HG02571 (cell line): ENCODE measurements around the gene LLGL2.

Experiments used
- ATAC-seq: cut with Tn5 transposase; IDR thresholded peaks from one replicate; pipeline ENCODE4 v1.9.1; 2021; ENCODE audit warnings: mild to moderate bottlenecking, moderate library complexity; ENCODE audit not compliant: unreplicated experiment

Gene LLGL2

GRCh38 chr17:75506134-75506533, 19.4 kb upstream of the LLGL2 start:
- no peak for ATAC-seq

- no peak for ATAC-seq
Observed at GRCh38 chr17:75506888-75507287, 18.6 kb upstream of the LLGL2 start.

GRCh38 chr17:75507733-75508719, 17.5 kb upstream of the LLGL2 start:
- ATAC-seq: no peak

DNA sequence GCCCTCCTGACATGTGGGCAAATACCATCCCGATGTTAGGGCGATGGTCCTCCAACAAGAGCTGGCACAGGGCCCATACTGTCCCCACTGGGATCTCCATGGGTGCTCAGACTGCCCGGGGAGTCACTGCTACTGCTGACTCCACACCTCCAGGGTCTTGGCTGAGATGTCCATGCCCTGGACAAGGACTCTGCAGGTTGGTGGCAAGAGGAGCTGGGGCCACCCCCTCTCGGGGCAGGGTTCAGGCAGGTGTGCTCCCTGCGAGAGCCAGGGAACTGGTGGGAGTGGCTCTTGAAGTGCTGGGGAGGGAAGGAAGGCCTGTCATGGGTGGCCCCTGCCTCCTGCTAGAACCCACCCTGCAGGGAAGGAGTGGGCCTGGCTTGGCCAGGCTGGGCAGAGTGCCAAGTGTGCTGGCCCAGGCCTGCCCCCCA, 16.6 kb upstream of the LLGL2 start:
- ATAC-seq: no peak

- no peak for ATAC-seq
Observed at GRCh38 chr17:75509528-75510258, 15.8 kb upstream of the LLGL2 start.

GRCh38 chr17:75511270-75511609, 14.3 kb upstream of the LLGL2 start:
- ATAC-seq: no peak

DNA sequence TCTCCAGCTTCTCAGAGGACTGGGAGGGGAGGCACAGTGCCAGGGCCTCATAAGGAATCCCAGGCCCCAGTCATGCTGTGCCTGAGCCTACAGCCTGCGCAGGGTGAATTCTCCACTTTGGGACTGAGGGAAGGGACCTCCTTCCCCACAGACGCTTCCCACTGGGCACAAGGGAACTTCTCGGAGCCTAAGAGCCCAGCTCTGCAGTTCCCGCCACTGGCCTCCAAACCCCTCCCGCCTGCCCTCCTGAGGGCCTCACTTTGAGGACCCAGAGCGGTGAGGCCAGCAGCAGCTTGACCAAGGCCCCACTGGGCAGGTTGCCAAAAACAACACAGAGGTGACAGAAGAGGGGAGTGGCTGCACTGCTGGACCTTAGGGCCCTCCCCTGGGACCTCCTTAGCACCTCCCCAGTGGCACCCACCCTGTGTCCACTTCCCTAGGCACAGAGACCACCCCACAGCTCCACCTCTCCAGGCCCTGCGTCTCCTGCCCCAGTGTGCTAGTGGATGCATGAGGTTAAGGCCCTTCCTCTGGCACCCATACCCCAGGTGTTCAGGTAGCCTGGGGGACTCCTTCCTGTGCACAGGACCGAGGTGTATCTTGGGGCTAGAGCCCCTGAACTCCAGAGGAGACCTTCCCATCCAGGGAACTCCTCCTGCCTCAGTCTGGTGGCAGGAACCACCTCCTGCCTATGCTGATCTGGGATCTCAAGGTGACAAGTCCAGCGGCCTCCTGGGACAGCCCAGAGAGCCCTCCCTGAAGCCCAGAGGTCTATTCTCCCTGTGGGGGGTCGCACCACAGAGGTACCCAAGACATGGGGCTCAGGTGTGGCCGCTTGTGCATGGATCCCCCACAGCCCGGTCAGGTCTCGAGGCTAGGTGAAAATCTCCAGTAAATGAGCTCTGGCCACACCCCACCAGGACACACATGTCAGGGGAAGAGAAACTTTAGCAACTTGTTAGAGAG, 13.6 kb upstream of the LLGL2 start:
- no peak for ATAC-seq

GRCh38 chr17:75512926-75513640, 12.4 kb upstream of the LLGL2 start:
- ATAC-seq: no peak

DNA sequence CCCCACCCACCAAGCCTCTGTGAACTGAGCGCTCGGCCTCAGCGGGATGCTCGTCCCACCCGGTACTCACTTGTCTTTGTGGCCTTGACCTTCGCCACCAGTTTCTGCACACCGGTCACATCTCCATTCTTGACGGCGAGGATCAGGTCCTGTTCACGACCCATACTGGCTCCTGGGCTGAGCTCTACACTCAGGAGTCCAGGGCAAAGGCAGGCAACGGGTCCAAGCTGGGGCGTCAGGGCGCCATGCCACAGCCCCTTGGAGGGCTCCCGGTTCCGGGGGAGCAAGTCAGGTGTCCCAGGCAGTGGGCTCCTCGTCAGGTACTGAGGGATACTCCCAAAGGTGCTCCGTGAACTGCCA, 11.9 kb upstream of the LLGL2 start:
- ATAC-seq: no peak

GRCh38 chr17:75514299-75514918, 11.1 kb upstream of the LLGL2 start:
- ATAC-seq: no peak

- ATAC-seq: no peak
Observed at GRCh38 chr17:75514919-75515495, 10.5 kb upstream of the LLGL2 start.

GRCh38 chr17:75515496-75516254, 9.8 kb upstream of the LLGL2 start, which contains the start of gene CASKIN2:
CASKIN2 (minus strand) TSS chr17:75515537; CDS start chr17:75513804, 1,733 bp downstream.
- peak; percentile 42 for ATAC-seq

DNA sequence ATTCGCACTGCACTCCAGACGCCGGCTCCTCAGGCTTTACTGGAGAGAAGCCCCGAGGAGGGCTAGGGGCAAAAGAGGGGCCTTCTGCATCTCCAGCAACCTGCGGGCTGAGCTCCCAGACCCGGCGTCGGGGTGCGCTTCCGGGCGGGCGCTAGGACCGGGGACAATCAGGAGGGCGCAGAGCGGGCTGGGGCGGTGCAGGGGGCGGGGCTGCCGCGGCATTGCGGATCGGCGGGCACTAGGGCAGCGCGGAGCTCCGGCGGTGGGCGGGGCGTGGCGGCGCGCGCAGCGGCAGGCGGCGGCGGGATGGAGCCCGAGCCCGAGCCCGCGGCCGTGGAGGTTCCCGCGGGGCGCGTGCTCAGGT, 9.3 kb upstream of the LLGL2 start, which contains the start of gene TSEN54:
TSEN54 (plus strand) TSS at position 274 of the 364 bp plus-strand sequence; CDS start at position 307, 33 bp downstream.
- peak; percentile 63 for ATAC-seq

DNA sequence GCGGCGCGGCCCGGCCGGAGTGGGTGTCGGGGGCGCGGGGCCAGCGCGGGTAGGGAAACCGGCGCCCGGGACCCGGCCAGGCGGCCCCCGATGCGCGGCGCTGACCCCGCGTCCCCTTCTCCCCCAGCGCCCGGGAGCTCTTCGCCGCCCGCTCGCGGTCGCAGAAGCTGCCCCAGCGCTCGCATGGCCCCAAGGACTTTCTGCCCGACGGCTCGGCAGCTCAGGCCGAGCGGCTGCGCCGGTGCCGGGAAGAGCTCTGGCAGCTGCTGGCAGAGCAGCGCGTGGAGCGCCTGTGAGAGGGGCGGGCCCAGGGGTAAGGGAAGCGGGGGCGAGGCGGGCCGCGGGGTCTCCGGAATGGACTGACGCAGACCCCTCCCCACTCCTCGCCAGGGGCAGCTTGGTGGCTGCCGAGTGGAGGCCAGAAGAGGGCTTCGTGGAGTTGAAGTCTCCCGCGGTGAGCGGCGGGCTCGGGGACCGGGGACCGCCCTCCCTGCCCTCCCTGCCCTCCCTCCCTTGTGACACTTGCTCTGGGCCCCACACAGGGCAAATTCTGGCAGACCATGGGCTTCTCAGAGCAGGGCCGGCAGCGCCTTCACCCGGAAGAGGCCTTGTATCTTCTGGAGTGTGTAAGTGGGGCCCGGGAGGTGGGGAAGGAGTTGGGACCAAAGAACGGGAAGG, 8.7 kb upstream of the LLGL2 start:
- ATAC-seq: peak; percentile 11

DNA sequence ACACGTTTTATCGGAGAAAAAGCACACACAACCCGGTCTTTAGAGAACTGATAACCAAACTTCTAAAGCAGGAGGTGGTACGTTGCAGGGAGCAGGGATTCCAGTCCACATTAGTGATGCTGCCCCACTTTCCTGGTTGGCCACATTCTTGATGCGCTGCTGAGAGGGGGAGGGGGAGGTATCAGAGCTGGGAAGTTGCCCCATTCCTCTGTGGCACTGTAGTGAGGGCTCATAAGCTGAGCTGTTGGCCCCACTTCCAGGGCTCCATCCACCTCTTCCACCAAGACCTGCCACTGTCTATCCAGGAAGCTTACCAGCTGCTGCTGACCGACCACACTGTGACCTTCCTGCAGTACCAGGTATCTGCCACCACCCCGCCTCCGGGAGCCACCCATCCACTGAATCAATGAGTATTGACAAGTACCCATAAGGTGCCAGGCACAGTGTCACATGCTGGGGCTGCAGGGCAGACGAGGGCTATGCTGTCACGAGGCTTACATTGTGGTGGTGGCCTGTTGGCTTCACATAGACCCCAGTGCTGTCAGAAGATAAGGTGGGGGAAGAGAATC, 8.1 kb upstream of the LLGL2 start:
- ATAC-seq: no peak

GRCh38 chr17:75518201-75518600, 7.3 kb upstream of the LLGL2 start:
- no peak for ATAC-seq

- ATAC-seq: no peak
Observed at GRCh38 chr17:75518983-75519537, 6.4 kb upstream of the LLGL2 start.
